Endothelial cell (in vitro differentiated cells): ENCODE results near the gene TMEM63A. TPM values are rescaled to one million over a fixed set of nuclear protein-coding genes. Genes with fewer than 3 reads are reported as not detected.

Experiments used
- DNase-seq: peaks from one replicate; pipeline ENCODE4 v3.0.0; 2021; ENCODE audit warnings: low spot score
- H3K27ac Mint-ChIP-seq: one replicate; pipeline ENCODE4 v1.8.0; 2021; ENCODE audit warnings: mixed read lengths, inconsistent platforms; ENCODE audit not compliant: unreplicated experiment
- H3K27me3 Mint-ChIP-seq: one replicate; pipeline ENCODE4 v1.8.0; 2021; ENCODE audit warnings: mild to moderate bottlenecking, moderate library complexity, mixed read lengths, inconsistent platforms; ENCODE audit not compliant: unreplicated experiment
- H3K36me3 Mint-ChIP-seq: one replicate; pipeline ENCODE4 v1.8.0; 2021; ENCODE audit warnings: mild to moderate bottlenecking, low read depth, mixed read lengths, inconsistent platforms; ENCODE audit not compliant: unreplicated experiment
- H3K4me1 Mint-ChIP-seq: one replicate; pipeline ENCODE4 v1.8.0; 2021; ENCODE audit warnings: mild to moderate bottlenecking, mixed read lengths, inconsistent platforms; ENCODE audit not compliant: unreplicated experiment
- H3K4me3 Mint-ChIP-seq: one replicate; pipeline ENCODE4 v1.8.0; 2021; ENCODE audit warnings: mild to moderate bottlenecking, mixed read lengths, inconsistent platforms; ENCODE audit not compliant: unreplicated experiment
- H3K9me3 Mint-ChIP-seq: one replicate; pipeline ENCODE4 v1.8.0; 2021; ENCODE audit warnings: mixed read lengths, inconsistent platforms; ENCODE audit not compliant: unreplicated experiment
- total RNA-seq: library from RNA; stranded (reverse); fragmentation: NEBNext Ultra II Directional; extraction: Animal tissue kit (Norgen Biotek cat#: 25700); gene quantifications from one replicate; pipeline ENCODE4 v1.2.1, GENCODE V29; 2021; ENCODE audit not compliant: unreplicated experiment
- TF ChIP-seq, protein P1 (sequence below): fragments of 200-600 bp; sonication (generic); IDR thresholded peaks from one replicate; pipeline ENCODE4 v1.5.0; 2021; ENCODE audit warnings: antibody characterized with exemption; ENCODE audit not compliant: unreplicated experiment

Gene TMEM63A
- total RNA-seq, 1 donor from 2014 or later: 79.9 TPM

DNA sequence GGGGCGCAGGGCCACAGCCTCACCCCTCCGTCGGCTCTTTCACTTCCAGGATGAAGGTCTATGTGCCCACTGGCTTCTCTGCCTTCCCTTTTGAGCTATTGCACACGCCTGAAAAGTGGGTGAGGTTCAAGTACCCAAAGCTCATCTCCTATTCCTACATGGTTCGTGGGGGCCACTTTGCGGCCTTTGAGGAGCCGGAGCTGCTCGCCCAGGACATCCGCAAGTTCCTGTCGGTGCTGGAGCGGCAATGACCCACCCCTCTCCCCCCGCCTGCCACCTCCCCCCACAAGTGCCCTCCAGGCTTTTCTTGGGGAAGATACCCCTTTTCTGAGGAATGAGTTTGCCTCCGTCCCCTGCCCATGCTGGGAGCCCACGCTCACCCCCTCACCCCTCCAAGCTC lies 37.1 kb downstream of the TMEM63A start:
- no peak for DNase-seq
- TF ChIP-seq, protein P1, sequence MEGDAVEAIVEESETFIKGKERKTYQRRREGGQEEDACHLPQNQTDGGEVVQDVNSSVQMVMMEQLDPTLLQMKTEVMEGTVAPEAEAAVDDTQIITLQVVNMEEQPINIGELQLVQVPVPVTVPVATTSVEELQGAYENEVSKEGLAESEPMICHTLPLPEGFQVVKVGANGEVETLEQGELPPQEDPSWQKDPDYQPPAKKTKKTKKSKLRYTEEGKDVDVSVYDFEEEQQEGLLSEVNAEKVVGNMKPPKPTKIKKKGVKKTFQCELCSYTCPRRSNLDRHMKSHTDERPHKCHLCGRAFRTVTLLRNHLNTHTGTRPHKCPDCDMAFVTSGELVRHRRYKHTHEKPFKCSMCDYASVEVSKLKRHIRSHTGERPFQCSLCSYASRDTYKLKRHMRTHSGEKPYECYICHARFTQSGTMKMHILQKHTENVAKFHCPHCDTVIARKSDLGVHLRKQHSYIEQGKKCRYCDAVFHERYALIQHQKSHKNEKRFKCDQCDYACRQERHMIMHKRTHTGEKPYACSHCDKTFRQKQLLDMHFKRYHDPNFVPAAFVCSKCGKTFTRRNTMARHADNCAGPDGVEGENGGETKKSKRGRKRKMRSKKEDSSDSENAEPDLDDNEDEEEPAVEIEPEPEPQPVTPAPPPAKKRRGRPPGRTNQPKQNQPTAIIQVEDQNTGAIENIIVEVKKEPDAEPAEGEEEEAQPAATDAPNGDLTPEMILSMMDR: no peak
- Mint-ChIP-seq H3K36me3 (peaks cover 51% of the 10 kb centered on the region), H3K4me3 (no peak overlapping the region), H3K9me3 (no peaks in the 10 kb centered on the region), H3K27ac (no peak overlapping the region), H3K4me1 (peaks cover 12% of the 10 kb centered on the region), H3K27me3 (peaks cover 20% of the 10 kb centered on the region)

DNA sequence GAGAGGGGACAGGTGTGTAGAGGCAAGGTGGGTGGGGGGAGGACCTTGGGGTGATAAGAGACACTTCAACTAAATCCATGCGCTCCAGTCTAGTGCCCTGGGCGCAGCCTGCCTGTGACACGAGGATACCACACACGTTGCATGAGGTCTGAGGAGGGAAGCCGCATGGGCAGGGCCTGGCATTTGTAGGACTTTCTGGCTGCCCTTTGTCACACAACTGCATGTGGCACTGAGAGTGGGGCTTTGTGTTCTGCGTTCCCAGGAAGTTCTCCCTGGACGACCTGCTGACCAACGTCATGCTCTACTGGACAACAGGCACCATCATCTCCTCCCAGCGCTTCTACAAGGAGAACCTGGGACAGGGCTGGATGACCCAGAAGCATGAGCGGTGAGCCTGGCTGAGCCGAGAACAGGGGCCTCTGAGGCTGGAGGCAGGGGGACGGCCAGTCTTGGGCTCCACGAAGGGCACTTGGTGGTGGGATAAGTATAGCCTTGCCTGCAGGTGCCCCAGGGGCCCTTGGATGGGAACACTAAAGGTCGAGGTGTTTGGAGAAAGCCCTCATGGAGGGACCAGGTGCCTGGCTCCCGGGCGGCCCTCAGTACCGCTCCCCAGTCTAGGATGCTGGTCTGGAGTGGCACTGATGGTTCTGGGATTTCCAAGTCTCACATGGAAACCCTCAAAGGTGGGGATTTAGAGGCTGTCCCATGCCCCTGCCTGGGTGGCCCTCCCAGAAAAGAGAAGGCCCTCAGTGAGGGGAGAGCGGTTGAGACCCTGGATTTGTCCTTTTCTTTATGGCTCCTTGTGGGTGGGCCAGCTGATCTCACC lies 37.7 kb downstream of the TMEM63A start:
- TF ChIP-seq, protein P1: no peak
- Mint-ChIP-seq H3K27me3 (peaks cover 20% of the 10 kb centered on the region), H3K36me3 (peaks cover 51% of the 10 kb centered on the region), H3K27ac (no peak overlapping the region), H3K4me3 (peak overlapping the region; percentile 71), H3K4me1 (peaks cover 8% of the 10 kb centered on the region), H3K9me3 (no peaks in the 10 kb centered on the region)
- no peak for DNase-seq

DNA sequence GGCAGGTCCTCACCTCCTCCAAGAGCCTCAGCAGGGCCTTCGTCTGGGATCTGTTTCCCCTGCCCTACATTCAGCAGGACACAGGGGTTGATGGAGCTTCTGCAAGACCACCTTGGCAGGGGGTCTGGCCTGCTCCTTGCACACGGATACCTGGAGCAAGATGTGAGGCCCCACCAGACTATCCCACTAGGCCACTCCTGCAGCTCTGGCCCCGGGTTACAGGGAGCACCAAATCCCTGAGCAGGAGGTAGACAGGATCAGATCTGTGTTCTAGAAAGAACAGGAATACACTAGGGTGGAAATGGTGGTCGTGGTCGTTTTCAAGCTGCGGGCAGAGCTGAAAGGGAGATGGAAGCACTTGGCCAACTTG lies 38.8 kb downstream of the TMEM63A start:
- no peak overlapping the region for H3K4me3 Mint-ChIP-seq
- TF ChIP-seq, protein P1: no peak
- H3K27me3 Mint-ChIP-seq: peaks cover 18% of the 10 kb centered on the region
- no peak for DNase-seq
- peaks cover 47% of the 10 kb centered on the region for H3K36me3 Mint-ChIP-seq
- H3K4me1 Mint-ChIP-seq: peaks cover 5% of the 10 kb centered on the region
- no peaks in the 10 kb centered on the region for H3K9me3 Mint-ChIP-seq
- peak overlapping the region; percentile 38 for H3K27ac Mint-ChIP-seq

DNA sequence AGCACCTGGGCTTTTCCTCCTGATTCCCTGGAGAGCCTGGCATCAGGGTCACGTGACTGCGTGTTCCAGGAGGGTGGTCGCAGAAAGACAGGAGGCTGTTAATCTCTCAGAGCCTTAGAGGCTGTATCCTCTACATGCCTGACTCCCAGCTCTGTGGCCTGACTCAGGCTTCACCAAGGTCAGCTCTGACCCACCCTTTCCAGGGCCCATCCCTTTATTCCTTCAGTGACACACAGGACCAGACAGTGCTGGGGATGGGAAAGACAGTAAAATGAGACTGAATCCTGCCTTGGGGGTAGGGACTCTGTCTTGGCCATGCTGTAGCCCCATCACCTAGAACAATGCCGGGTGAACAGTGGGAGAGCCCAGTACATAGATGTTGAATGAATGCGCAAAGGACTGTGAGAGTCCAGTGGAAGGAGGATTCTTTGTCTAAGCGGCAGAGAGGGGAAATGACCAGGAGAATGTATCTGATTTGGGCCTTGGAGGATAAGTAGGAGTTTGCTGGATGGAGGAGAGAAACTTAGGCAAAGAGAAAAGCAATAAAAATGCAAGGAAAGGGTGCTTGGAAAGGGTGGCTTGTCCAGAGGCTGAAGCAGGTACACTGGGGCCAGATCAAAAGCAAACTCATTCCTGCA lies 39.3 kb downstream of the TMEM63A start:
- Mint-ChIP-seq H3K27ac (no peak overlapping the region), H3K36me3 (peaks cover 42% of the 10 kb centered on the region), H3K27me3 (peaks cover 15% of the 10 kb centered on the region), H3K9me3 (no peaks in the 10 kb centered on the region), H3K4me1 (no peaks in the 10 kb centered on the region), H3K4me3 (peak overlapping the region; percentile 0)
- no peak for DNase-seq
- TF ChIP-seq, protein P1: no peak

DNA sequence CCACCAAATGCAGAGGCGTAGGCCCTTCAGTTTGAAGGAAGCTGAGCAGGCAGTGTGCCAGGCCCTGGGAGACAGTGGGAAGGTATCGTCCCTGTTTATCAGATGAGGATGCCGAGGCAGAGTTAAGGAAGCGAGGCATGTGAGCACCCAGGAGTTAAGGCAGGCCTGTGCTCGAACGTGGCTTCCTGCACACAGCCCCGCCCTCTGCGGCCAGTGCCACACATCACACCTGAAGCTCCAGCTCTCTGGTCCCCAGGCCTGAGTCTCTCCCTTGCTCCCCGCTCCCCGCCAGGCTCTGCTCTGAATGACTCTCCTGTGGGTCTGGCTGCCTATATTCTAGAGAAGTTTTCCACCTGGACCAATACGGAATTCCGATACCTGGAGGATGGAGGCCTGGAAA lies 40.1 kb downstream of the TMEM63A start:
- H3K4me3 Mint-ChIP-seq: no peak overlapping the region
- no peaks in the 10 kb centered on the region for H3K4me1 Mint-ChIP-seq
- peaks cover 15% of the 10 kb centered on the region for H3K27me3 Mint-ChIP-seq
- DNase-seq: no peak
- peaks cover 39% of the 10 kb centered on the region for H3K36me3 Mint-ChIP-seq
- TF ChIP-seq, protein P1: no peak
- H3K27ac Mint-ChIP-seq: no peak overlapping the region
- no peaks in the 10 kb centered on the region for H3K9me3 Mint-ChIP-seq
